Lower leg skin (tissue), 4 donors: ENCODE results near the gene C1orf35. TPM values are rescaled to one million over a fixed set of nuclear protein-coding genes. Genes with fewer than 3 reads are reported as not detected.
A peak's percentile ranks its signal among the peaks of the same experiment; 100 is the strongest.

Source experiments
- DNase-seq, 2 donors: peaks; one replicate each; pipeline ENCODE4 v3.0.0-alpha.2; 2019; ENCODE audit warnings: low spot score in 2 of 2
- H3K4me3 ChIP-seq: fragments of 200-600 bp; sonication (generic); 2 replicates; pipeline ENCODE4 v1.5.1; 2017; ENCODE audit warnings: mild to moderate bottlenecking, low read depth; ENCODE audit not compliant: poor library complexity, severe bottlenecking
- POLR2A ChIP-seq, 2 donors: fragments of 450-650 bp; IDR thresholded peaks; one replicate each; pipeline ENCODE4 v1.6.1; 2016 to 2017; ENCODE audit warnings: antibody characterized with exemption in 2 of 2, mild to moderate bottlenecking in 1 of 2, moderate library complexity in 1 of 2
- WGBS, 2 donors: methylation state at CpG; one replicate each; pipeline ENCODE4 v1.1.5; 2018; 5-methylcytosine and 5-hydroxymethylcytosine counted together
- intact Hi-C: fragments of 100-400 bp; cut with DNase I; formaldehyde crosslinking; loops from one replicate; pipeline ENCODE4 v1.15.0; 2023; ENCODE audit warnings: low total_unique reads
- total RNA-seq, 4 donors: library from RNA; depleted of rRNA; stranded (reverse); fragments of >200 nt; gene quantifications; one replicate each; pipeline ENCODE4 v1.1.0, GENCODE V29; 2016
- TF ChIP-seq, protein P1 (sequence below), 3 donors: fragments of 450-650 bp; IDR thresholded peaks; one replicate each; pipeline ENCODE4 v1.5.1; 2016; ENCODE audit warnings: antibody characterized with exemption in 3 of 3, mild to moderate bottlenecking in 3 of 3, moderate library complexity in 2 of 3

C1orf35 gene
- total RNA-seq, 4 donors from 2014 or later = 16.9 to 37.0 (median 31.3) TPM

DNA sequence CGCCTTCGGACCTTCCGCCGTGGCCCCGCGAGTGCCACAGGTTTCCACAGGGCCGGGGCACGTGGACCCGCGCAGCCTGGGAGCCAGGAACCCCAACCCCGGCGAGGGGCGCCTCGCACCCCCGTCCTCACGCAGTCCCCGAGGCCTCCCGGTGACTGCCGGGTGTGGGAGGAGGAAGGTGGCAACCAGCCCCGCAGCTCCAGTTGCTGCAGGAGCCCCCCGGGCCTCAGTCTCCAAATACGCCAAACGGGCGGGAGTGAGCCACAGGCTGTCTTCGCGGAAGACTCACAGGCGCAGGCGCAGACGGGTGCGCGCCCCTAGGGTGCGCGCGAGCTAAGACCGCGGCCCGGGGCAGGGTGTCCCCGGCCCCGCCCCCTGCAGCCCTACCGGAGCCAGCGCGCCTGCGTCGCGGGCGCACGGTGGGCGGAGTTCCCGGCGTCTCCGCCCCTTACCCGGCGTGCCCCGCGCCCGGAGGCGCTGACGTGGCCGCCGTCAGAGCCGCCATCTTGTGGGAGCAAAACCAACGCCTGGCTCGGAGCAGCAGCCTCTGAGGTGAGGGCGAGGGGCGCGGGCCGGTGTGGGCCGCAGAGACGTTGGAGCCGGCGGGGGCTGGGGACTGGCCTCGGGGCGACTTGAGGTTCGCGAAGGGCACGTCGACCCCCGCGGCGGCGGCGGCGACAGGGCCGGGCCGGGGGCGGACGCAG is 20.8 kb downstream of the C1orf35 start, which contains the start of gene ARF1:
ARF1 (plus strand) TSS at position 495 of the 704 bp plus-strand sequence. CDS start 14,407 bp downstream, outside the sequence.
- TF ChIP-seq POLR2A (IDR thresholded peaks at IDR 0.05) = peak in 1 of 2 donors; percentile 92
- TF ChIP-seq, protein P1, sequence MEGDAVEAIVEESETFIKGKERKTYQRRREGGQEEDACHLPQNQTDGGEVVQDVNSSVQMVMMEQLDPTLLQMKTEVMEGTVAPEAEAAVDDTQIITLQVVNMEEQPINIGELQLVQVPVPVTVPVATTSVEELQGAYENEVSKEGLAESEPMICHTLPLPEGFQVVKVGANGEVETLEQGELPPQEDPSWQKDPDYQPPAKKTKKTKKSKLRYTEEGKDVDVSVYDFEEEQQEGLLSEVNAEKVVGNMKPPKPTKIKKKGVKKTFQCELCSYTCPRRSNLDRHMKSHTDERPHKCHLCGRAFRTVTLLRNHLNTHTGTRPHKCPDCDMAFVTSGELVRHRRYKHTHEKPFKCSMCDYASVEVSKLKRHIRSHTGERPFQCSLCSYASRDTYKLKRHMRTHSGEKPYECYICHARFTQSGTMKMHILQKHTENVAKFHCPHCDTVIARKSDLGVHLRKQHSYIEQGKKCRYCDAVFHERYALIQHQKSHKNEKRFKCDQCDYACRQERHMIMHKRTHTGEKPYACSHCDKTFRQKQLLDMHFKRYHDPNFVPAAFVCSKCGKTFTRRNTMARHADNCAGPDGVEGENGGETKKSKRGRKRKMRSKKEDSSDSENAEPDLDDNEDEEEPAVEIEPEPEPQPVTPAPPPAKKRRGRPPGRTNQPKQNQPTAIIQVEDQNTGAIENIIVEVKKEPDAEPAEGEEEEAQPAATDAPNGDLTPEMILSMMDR (IDR thresholded peaks at IDR 0.05) = no peak
- WGBS, 2 donors = 0 to 1% methylated on average over 8 to 29 of the region's 87 CpGs
- peak; percentile 88 to 97 for DNase-seq
- intact Hi-C loops = no loop called here
- H3K4me3 ChIP-seq = peak within 1 kb of the TSS; percentile 99

DNA sequence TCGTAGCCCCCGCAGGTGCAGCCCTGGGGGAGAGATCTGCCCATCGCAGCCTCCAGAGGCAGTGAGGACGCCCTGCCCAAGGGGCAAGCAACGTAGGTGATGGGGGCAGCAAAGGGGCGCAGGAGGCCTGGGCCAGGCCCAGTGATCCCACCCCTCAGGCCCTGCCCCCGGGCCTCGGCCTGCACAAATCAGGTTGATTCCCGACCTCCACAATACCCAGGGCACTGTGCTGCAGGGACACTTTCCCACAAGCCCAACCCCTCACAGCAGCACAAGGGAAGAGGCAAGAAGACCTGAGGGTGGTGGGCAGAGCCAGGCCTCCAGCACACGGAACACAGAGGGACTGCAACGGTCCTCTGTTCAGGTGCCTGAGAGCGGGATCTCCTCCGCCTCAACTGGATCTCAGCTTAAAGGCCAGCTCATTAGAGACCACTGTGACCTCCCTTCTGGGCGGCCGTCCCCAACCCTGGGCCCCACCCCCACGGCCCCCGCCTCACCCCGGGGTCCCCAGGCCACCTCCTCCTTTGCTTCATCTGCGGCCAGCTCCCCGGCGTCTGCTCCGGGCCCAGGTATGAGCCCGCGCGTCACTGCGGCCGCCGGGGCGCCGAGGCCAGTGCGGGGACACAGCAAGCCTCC is 21.4 kb downstream of the C1orf35 start:
- DNase-seq = no peak
- intact Hi-C loops = no loop called here
- TF ChIP-seq POLR2A (IDR thresholded peaks at IDR 0.05) = no peak
- TF ChIP-seq, protein P1 (IDR thresholded peaks at IDR 0.05) = no peak
- peak overlapping the region; percentile 56 for H3K4me3 ChIP-seq
- WGBS, 2 donors = 10 to 13% methylated on average over 19 to 25 of the region's 31 CpGs

GRCh38 chr1:228081144-228081543 is 22.0 kb downstream of the C1orf35 start:
- no peak for DNase-seq
- H3K4me3 ChIP-seq = no peak overlapping the region
- intact Hi-C loops = no loop called here
- WGBS, 2 donors = 71 to 72% methylated on average over 7 of the region's 7 CpGs
- no peak for TF ChIP-seq POLR2A (IDR thresholded peaks at IDR 0.05)
- TF ChIP-seq, protein P1 (IDR thresholded peaks at IDR 0.05) = no peak

DNA sequence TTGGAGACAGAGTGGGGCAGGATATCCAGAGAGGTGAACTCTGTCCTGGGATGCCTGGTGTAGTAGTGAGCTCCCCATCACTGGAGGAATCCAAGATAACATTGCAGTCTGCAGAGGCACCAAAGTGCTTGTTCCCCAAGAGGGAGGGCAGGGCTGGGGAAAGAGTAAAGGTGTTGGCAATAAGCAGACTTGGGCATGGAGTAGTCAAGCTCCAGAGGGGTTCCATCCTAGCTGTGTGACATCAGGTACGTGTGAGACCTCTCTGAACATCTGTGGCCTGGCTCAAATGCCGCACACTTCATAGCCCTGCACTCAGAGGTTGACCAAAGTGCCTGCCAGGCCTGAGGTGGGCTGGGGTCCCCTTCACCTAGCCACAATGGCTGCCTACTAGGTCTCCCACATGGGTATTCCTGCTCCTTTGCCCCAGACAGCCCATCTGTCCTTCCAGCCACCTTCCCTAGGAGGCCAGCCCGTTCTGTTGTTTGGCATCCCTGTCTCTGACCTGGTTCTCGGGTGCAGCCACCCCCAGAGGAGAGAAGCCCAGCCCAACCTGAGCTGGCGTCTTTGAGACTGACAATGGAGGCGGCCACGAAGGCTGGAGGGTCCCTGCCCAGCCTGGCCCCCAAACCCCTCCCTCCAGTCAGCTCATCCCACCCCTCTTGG is 23.4 kb downstream of the C1orf35 start:
- DNase-seq = no peak
- intact Hi-C loops = loop anchor here (5.0 kb wide), 1 partner anchor 302 kb away; no protein-coding TSS in a partner anchor
- H3K4me3 ChIP-seq = no peak overlapping the region
- TF ChIP-seq, protein P1 (IDR thresholded peaks at IDR 0.05) = no peak
- TF ChIP-seq POLR2A (IDR thresholded peaks at IDR 0.05) = no peak
- WGBS, 2 donors = 88 to 89% methylated on average over 7 of the region's 7 CpGs

DNA sequence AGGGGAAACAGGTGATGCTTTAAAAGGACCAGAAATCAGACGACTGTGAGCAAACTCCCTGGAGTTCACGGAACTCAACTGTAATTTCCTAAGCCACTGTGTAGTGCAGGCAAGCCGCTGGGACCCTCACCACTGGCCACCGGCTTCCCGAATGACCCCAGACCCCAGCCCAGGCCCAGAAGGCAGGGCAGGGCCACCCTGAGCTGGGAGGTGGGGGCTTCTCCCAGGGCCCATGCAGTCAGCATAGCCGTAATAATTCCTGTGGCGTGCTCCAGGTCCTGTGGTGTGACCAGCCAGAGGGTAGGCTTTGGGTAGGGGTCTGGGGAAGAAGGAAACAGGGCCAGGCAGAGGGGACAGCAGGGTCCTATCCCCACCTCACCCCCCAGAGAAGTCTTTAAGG is 24.1 kb downstream of the C1orf35 start:
- TF ChIP-seq POLR2A (IDR thresholded peaks at IDR 0.05) = no peak
- TF ChIP-seq, protein P1 (IDR thresholded peaks at IDR 0.05) = no peak
- peak in 1 of 2 donors; percentile 63 for DNase-seq
- 87 to 98% methylated on average over 7 of the region's 7 CpGs for WGBS, 2 donors
- no peak overlapping the region for H3K4me3 ChIP-seq
- intact Hi-C loops = loop anchor here (5.0 kb wide), 1 partner anchor 302 kb away; no protein-coding TSS in a partner anchor
